ENCODE data around the gene LRRC53.

The LRRC53 gene

GRCh38 chr1:74478979-74479378, 33.4 kb downstream of the LRRC53 start:
- no peak for DNase-seq (ENCODE audit: low spot score)
- H3K27ac ChIP-seq: no peak overlapping the region
- H3K4me3 ChIP-seq: no peak overlapping the region
- TF ChIP-seq CTCF (IDR thresholded peaks at IDR 0.05): no peak

- no peak for TF ChIP-seq CTCF (IDR thresholded peaks at IDR 0.05)
- Histone ChIP-seq H3K27ac (no peak overlapping the region), H3K4me3 (no peak overlapping the region)
- DNase-seq (ENCODE audit: low spot score): no peak
These were observed 37.8 kb downstream of the LRRC53 start for GRCh38 chr1:74474585-74474984.

- no peak for DNase-seq (ENCODE audit: low spot score)
- no peak overlapping the region for H3K27ac ChIP-seq
These were observed 40.9 kb downstream of the LRRC53 start for GRCh38 chr1:74471470-74471869.

GRCh38 chr1:74470936-74471335, 41.5 kb downstream of the LRRC53 start:
- Histone ChIP-seq H3K27ac (peak overlapping the region; percentile 33 to 79), H3K4me3 (peak overlapping the region; percentile 37)
- no peak for TF ChIP-seq CTCF (IDR thresholded peaks at IDR 0.05)
- DNase-seq (ENCODE audit: low spot score): no peak

More at GRCh38 chr1:74471470-74471869, 40.9 kb downstream of the LRRC53 start:
- H3K4me3 ChIP-seq: no peak overlapping the region
- no peak for TF ChIP-seq CTCF (IDR thresholded peaks at IDR 0.05)

- TF ChIP-seq CTCF (IDR thresholded peaks at IDR 0.05): no peak
- peak overlapping the region; percentile 37 for H3K4me3 ChIP-seq
- H3K27ac ChIP-seq: peak overlapping the region; percentile 33 to 47
- no peak for DNase-seq (ENCODE audit: low spot score)
These were observed 42.2 kb downstream of the LRRC53 start for GRCh38 chr1:74470251-74470650.

GRCh38 chr1:74468982-74469603, 43.3 kb downstream of the LRRC53 start:
- Histone ChIP-seq H3K27ac (peak overlapping the region in 1 of 2 donors; percentile 27), H3K4me3 (no peak overlapping the region)
- TF ChIP-seq CTCF (IDR thresholded peaks at IDR 0.05): peak; percentile 40
- no peak for DNase-seq (ENCODE audit: low spot score)

GRCh38 chr1:74467786-74468377, 44.5 kb downstream of the LRRC53 start:
- Histone ChIP-seq H3K4me3 (no peak overlapping the region), H3K27ac (no peak overlapping the region)
- DNase-seq (ENCODE audit: low spot score): no peak
- TF ChIP-seq CTCF (IDR thresholded peaks at IDR 0.05): no peak

All from coronary artery (tissue), 2 donors.